NCI-H446 treated with DMSO at 0.1 percent for 48 hours (cell line): ENCODE results near the gene CAVIN1.
A peak's percentile ranks its signal among the peaks of the same experiment; 100 is the strongest.
"Not testable (repeated sequence)": the region's sequence is repeated elsewhere in the genome, so short reads cannot be mapped to it uniquely, and the experiment has no call there.

Experiments used
- DNase-seq: peaks from one replicate; lab custom pipeline; 2025; lab: John Stamatoyannopoulos, UW

Gene CAVIN1

GRCh38 chr17:42429726-42430447, 6.8 kb upstream of the CAVIN1 start:
- no peak for DNase-seq

GRCh38 chr17:42428141-42428944, 5.3 kb upstream of the CAVIN1 start:
- no peak for DNase-seq

- DNase-seq: no peak
Measured at GRCh38 chr17:42424991-42425610, 2.0 kb upstream of the CAVIN1 start.

GRCh38 chr17:42423766-42424165, 710 bp upstream of the CAVIN1 start:
- DNase-seq: no peak

GRCh38 chr17:42422412-42422957, 571 bp downstream of the CAVIN1 start:
- no peak for DNase-seq

GRCh38 chr17:42421507-42422338, 1.3 kb downstream of the CAVIN1 start:
- no peak for DNase-seq

GRCh38 chr17:42421136-42421506, 1.9 kb downstream of the CAVIN1 start:
- DNase-seq: no peak

- not testable (repeated sequence) for DNase-seq
Measured at GRCh38 chr17:42417981-42418380, 5.1 kb downstream of the CAVIN1 start.

- DNase-seq: no peak
Measured at GRCh38 chr17:42414704-42415409, 8.2 kb downstream of the CAVIN1 start.

- DNase-seq: no peak
Measured at GRCh38 chr17:42413464-42414040, 9.5 kb downstream of the CAVIN1 start.

- no peak for DNase-seq
Measured at GRCh38 chr17:42411905-42412679, 11.0 kb downstream of the CAVIN1 start.

GRCh38 chr17:42411361-42411760, 11.7 kb downstream of the CAVIN1 start:
- DNase-seq: no peak

- no peak for DNase-seq
Measured at GRCh38 chr17:42410319-42410685, 12.8 kb downstream of the CAVIN1 start.

- DNase-seq: peak; percentile 36
Measured at GRCh38 chr17:42409523-42410318, 13.3 kb downstream of the CAVIN1 start.

GRCh38 chr17:42408061-42408460, 15.0 kb downstream of the CAVIN1 start:
- DNase-seq: no peak

GRCh38 chr17:42407289-42407836, 15.7 kb downstream of the CAVIN1 start:
- peak; percentile 84 for DNase-seq

- DNase-seq: no peak
Measured at GRCh38 chr17:42406615-42407288, 16.3 kb downstream of the CAVIN1 start.

GRCh38 chr17:42405963-42406495, 17.0 kb downstream of the CAVIN1 start:
- DNase-seq: no peak
